Keratinocyte (primary cell): Measurements from ENCODE around the gene ING5. TPM values are rescaled to one million over a fixed set of nuclear protein-coding genes. Genes with fewer than 3 reads are reported as not detected.

Experiments used
- DNase-seq: peaks from one replicate; pipeline ENCODE4 v3.0.0-alpha.2; 2011; ENCODE audit warnings: low read depth, missing footprints, low spot score
- FAIRE-seq: peaks from 2 replicates; lab custom pipeline; 2011; peaks lifted over from hg19 to GRCh38; lab: Jason Lieb, UNC
- H2AFZ ChIP-seq: 2 replicates; pipeline ENCODE4 v1.6.0; 2012; ENCODE audit warnings: low read length, control low read depth, inconsistent platforms; ENCODE audit not compliant: control insufficient read depth
- H3K27ac ChIP-seq: 2 replicates; pipeline ENCODE4 v1.5.1; 2011; ENCODE audit warnings: low read length; ENCODE audit not compliant: control insufficient read depth, insufficient read depth
- H3K27me3 ChIP-seq: 3 replicates; pipeline ENCODE4 v1.6.0; 2011; ENCODE audit warnings: low read length; ENCODE audit not compliant: control insufficient read depth, insufficient read depth; ENCODE audit errors: extremely low read depth
- H3K36me3 ChIP-seq, 2 experiments: 2 replicates in 1 of 2; 3 replicates in 1 of 2; pipeline ENCODE4 v1.5.1; 2011; ENCODE audit warnings: low read length in 2 of 2, mild to moderate bottlenecking in 1 of 2; ENCODE audit not compliant: control insufficient read depth in 2 of 2, insufficient read depth in 2 of 2; ENCODE audit errors: extremely low read depth in 1 of 2
- H3K4me1 ChIP-seq: 3 replicates; pipeline ENCODE4 v1.5.1; 2011; ENCODE audit warnings: low read length; ENCODE audit not compliant: control insufficient read depth, insufficient read depth; ENCODE audit errors: extremely low read depth
- H3K4me2 ChIP-seq: 3 replicates; pipeline ENCODE4 v1.6.0; 2011; ENCODE audit warnings: low read depth, low read length; ENCODE audit not compliant: control insufficient read depth, insufficient read depth; ENCODE audit errors: extremely low read depth
- H3K4me3 ChIP-seq, 3 experiments: fragments of 200-600 bp in 1 of 3; sonication (generic) in 1 of 3; 2 replicates in 2 of 3; 3 replicates in 1 of 3; pipeline ENCODE4 v1.5.1; 2011 to 2016; ENCODE audit warnings: low read length in 3 of 3, mild to moderate bottlenecking in 3 of 3, control low read depth in 2 of 3, inconsistent platforms in 1 of 3, low read depth in 1 of 3, mixed read lengths in 1 of 3, mixed run types in 1 of 3, moderate library complexity in 1 of 3; ENCODE audit not compliant: control insufficient read depth in 2 of 3, insufficient read depth in 2 of 3; ENCODE audit errors: extremely low read depth in 1 of 3
- H3K79me2 ChIP-seq: 2 replicates; pipeline ENCODE4 v1.6.0; 2012; ENCODE audit warnings: low read length; ENCODE audit not compliant: control insufficient read depth, insufficient read depth
- H3K9ac ChIP-seq: 3 replicates; pipeline ENCODE4 v1.6.0; 2011; ENCODE audit warnings: low read length; ENCODE audit not compliant: control insufficient read depth, insufficient read depth; ENCODE audit errors: extremely low read depth
- H3K9me1 ChIP-seq: 3 replicates; pipeline ENCODE4 v1.6.0; 2011; ENCODE audit warnings: low read length; ENCODE audit not compliant: control insufficient read depth, insufficient read depth; ENCODE audit errors: extremely low read depth
- H3K9me3 ChIP-seq: 2 replicates; pipeline ENCODE4 v1.5.1; 2012; ENCODE audit warnings: low read depth, low read length; ENCODE audit not compliant: control insufficient read depth
- H4K20me1 ChIP-seq: 3 replicates; pipeline ENCODE4 v1.6.0; 2011; ENCODE audit warnings: low read length; ENCODE audit not compliant: control insufficient read depth, insufficient read depth; ENCODE audit errors: extremely low read depth
- CTCF ChIP-seq, 3 experiments: IDR thresholded peaks in 1 of 3; conservative IDR thresholded peaks in 1 of 3; optimal IDR thresholded peaks in 1 of 3; 2 replicates in 2 of 3; 3 replicates in 1 of 3; pipeline versions ENCODE3 to v1.5.1; 2011; ENCODE audit warnings: low read length in 3 of 3, mild to moderate bottlenecking in 3 of 3, moderate library complexity in 2 of 3, control low read depth in 1 of 3, inconsistent platforms in 1 of 3; ENCODE audit not compliant: insufficient read depth in 2 of 3; ENCODE audit errors: extremely low read depth in 1 of 3
- EZH2 ChIP-seq: IDR thresholded peaks from one replicate; pipeline ENCODE4 v1.6.1; 2012; ENCODE audit warnings: inconsistent platforms, mild to moderate bottlenecking, low read length, moderate library complexity
- dilution Hi-C: fragments of 300-500 bp; cut with MboI; formaldehyde crosslinking; loops from one replicate; pipeline ENCODE4 v1.7.0; 2020; ENCODE audit warnings: low sequenced_read_pairs; ENCODE audit not compliant: extremely low pct_ligation_motif_present
- polyA plus RNA-seq, 5 experiments: library from polyadenylated mRNA; depleted of rRNA in 3 of 5; stranded (reverse) in 3 of 5; stranded (forward) in 1 of 5; unstranded in 1 of 5; fragments of >200 nt; gene quantifications; 1 replicate in 1 of 5; 2 replicates in 3 of 5; 3 replicates in 1 of 5; pipeline versions ENCODE4 v1.2.1 to v1.2.3, GENCODE V29; 2011 to 2012; ENCODE audit warnings: missing spikeins in 2 of 5, low read depth in 1 of 5, low replicate concordance in 1 of 5

Gene ING5
- polyA plus RNA-seq, 1 donor (not counting 4 experiments of a cell fraction or from before 2014, with no cell fraction given), result 19.1 TPM

DNA sequence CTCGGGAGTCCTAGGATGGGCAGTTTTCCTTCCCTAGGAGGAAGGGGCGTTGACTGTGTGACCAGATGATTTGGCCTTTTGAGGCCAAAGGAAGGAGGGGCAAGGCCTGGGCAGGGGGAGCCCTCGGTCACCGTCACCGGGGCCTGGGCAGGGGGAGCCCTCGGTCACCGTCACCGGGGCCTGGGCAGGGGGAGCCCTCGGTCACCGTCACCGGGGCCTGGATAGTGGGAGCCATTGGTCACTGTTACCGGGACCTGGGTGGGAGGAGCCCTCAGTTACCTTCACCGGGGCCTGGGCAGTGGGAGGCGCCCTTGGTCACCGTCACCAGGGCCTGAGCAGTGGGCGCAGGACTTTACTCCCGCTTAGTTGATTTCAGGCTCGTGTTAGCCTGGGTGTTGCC lies 49.9 kb downstream of the ING5 start:
- Histone ChIP-seq H3K27ac (no peak overlapping the region), H3K79me2 (no peaks in the 10 kb centered on the region), H3K36me3 (peaks cover 0 to 13% of the 10 kb centered on the region in 2 experiments), H3K9me1 (no peaks in the 10 kb centered on the region), H4K20me1 (no peaks in the 10 kb centered on the region), H3K9ac (no peak overlapping the region), H3K27me3 (no peaks in the 10 kb centered on the region), H3K9me3 (no peaks in the 10 kb centered on the region), H3K4me3 (no peak overlapping the region), H3K4me1 (no peaks in the 10 kb centered on the region), H2AFZ (no peak overlapping the region), H3K4me2 (no peak overlapping the region)
- TF ChIP-seq CTCF (optimal IDR thresholded peaks at IDR 0.05 in 1 of 3, IDR thresholded peaks at IDR 0.05 in 1 of 3, conservative IDR thresholded peaks at IDR 0.05 in 1 of 3; ENCODE audit: extremely low read depth in 1 of 3, insufficient read depth in 2 of 3, low read length in 3 of 3), result no peak
- TF ChIP-seq EZH2, result no peak
- DNase-seq (no peak), FAIRE-seq (no peak)
- dilution Hi-C loops, result no loop called here

DNA sequence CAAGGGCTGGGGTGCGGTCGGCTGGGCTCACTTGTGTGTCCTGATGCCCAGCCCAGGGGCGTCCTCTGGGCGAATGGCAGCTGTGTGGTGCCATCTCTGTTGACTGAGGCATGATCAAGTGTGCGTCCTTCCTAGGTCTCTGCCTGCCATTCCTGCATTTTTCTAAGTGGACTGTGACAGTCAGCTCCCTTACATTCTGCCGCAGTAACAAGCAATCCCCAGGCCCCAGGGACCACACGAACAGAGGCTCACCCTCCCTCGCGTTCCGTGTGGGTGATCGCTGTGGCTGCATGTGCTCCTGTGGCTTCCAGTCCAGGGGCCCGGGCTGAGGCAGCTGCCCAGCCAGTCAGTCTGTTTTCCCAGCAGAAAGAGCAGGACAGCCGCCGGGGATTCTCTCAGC lies 50.4 kb downstream of the ING5 start:
- Histone ChIP-seq H3K27ac (no peak overlapping the region), H3K9ac (no peak overlapping the region), H2AFZ (no peak overlapping the region), H3K4me2 (no peak overlapping the region), H3K27me3 (no peaks in the 10 kb centered on the region), H3K36me3 (peaks cover 0 to 11% of the 10 kb centered on the region in 2 experiments), H3K79me2 (no peaks in the 10 kb centered on the region), H3K4me3 (no peak overlapping the region), H4K20me1 (no peaks in the 10 kb centered on the region), H3K9me1 (no peaks in the 10 kb centered on the region), H3K4me1 (no peaks in the 10 kb centered on the region), H3K9me3 (no peaks in the 10 kb centered on the region)
- dilution Hi-C loops, result no loop called here
- FAIRE-seq (no peak), DNase-seq (no peak)
- TF ChIP-seq CTCF (optimal IDR thresholded peaks at IDR 0.05 in 1 of 3, IDR thresholded peaks at IDR 0.05 in 1 of 3, conservative IDR thresholded peaks at IDR 0.05 in 1 of 3; ENCODE audit: extremely low read depth in 1 of 3, insufficient read depth in 2 of 3, low read length in 3 of 3), result no peak
- no peak for TF ChIP-seq EZH2
